HFF-Myc (cell line): ENCODE measurements around the gene CFAP45.
"Not testable (repeated sequence)": the region's sequence is repeated elsewhere in the genome, so short reads cannot be mapped to it uniquely, and the experiment has no call there.

Source experiments
- DNase-seq: peaks from one replicate; pipeline ENCODE4 v3.0.0-alpha.2; 2011; ENCODE audit warnings: low read depth; ENCODE audit errors: extremely low read depth
- H3K4me3 ChIP-seq: replicated peaks from 2 replicates; pipeline ENCODE4 v1.5.1; 2011; ENCODE audit warnings: low read depth, mild to moderate bottlenecking, control low read depth, low read length
- TF ChIP-seq, protein P1 (sequence below): IDR thresholded peaks from 2 replicates; pipeline ENCODE4 v1.5.1; 2012; ENCODE audit warnings: mild to moderate bottlenecking, low read depth, low read length, control low read depth; ENCODE audit errors: missing control alignments

The CFAP45 gene

DNA sequence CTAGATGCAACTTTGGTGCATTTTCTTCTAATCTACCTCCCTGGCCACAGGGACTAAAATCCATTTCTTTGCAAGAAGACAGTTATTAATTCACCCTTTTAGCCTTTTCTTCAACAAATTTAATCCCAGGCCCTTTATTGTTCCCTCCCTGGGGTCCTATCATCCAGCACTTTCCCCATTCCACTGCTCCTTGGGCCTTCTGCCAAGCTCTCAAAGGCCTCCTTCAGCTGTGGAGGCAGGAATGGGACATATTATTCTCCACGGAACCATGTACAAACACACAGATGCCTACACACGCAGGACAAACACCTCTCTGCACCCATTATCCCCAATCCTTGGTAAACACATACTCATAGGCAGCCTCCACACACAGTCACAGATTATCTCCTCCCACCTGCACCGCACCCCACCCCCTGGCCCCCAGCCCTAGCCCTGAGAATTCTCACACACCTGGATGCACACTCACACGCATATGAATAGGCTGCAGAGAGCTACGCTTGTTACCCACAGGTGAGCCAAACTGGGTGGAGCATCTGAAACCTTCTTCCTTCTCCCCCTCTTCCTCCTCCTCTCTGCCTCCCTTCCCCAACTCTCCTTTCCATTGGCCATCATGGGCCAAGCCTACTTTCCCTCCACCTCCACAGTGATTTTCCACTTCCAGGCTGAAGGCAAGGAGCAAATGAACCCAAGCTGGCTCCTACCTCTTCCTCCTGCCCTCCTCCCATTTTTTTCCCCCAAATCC is 13.7 kb upstream of the CFAP45 start:
- TF ChIP-seq, protein P1, sequence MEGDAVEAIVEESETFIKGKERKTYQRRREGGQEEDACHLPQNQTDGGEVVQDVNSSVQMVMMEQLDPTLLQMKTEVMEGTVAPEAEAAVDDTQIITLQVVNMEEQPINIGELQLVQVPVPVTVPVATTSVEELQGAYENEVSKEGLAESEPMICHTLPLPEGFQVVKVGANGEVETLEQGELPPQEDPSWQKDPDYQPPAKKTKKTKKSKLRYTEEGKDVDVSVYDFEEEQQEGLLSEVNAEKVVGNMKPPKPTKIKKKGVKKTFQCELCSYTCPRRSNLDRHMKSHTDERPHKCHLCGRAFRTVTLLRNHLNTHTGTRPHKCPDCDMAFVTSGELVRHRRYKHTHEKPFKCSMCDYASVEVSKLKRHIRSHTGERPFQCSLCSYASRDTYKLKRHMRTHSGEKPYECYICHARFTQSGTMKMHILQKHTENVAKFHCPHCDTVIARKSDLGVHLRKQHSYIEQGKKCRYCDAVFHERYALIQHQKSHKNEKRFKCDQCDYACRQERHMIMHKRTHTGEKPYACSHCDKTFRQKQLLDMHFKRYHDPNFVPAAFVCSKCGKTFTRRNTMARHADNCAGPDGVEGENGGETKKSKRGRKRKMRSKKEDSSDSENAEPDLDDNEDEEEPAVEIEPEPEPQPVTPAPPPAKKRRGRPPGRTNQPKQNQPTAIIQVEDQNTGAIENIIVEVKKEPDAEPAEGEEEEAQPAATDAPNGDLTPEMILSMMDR, result no peak
- no peak overlapping the region for H3K4me3 ChIP-seq
- no peak for DNase-seq

DNA sequence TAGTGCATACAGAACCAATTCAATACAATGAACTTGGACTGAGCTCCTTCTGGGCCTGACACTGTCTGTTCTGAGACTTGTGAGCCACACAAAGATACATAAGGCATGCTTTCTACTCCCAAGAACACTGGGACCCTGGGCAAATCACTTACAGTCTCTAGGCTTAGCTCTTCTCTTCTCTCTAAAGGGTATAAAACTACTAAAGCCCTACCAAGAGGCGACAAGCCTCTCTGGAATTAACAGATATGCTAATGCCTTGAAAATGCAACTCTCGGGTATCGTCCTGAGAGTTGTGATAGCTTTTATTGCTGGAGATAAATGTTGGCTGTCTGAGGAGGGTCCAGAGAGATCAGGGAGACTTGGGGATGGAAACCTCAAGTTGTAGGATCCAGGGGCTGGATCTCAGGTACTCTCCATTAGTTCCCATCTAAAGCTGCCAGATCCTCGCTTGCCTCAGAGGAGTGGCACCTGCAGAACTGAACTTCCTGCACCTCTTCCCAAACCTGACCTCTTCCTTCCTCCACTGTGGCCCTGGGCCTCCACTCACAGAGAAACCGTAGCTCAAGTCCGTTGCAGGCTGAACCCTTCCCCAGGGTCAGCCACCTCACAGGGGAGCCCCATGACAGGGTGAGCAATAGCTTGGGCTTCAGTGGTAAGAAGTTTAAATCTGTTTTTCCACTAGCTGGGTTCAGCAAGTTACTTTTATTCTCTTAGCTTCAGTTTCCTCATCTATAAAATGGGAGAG is 11.5 kb upstream of the CFAP45 start:
- no peak overlapping the region for H3K4me3 ChIP-seq
- TF ChIP-seq, protein P1, result no peak
- no peak for DNase-seq

DNA sequence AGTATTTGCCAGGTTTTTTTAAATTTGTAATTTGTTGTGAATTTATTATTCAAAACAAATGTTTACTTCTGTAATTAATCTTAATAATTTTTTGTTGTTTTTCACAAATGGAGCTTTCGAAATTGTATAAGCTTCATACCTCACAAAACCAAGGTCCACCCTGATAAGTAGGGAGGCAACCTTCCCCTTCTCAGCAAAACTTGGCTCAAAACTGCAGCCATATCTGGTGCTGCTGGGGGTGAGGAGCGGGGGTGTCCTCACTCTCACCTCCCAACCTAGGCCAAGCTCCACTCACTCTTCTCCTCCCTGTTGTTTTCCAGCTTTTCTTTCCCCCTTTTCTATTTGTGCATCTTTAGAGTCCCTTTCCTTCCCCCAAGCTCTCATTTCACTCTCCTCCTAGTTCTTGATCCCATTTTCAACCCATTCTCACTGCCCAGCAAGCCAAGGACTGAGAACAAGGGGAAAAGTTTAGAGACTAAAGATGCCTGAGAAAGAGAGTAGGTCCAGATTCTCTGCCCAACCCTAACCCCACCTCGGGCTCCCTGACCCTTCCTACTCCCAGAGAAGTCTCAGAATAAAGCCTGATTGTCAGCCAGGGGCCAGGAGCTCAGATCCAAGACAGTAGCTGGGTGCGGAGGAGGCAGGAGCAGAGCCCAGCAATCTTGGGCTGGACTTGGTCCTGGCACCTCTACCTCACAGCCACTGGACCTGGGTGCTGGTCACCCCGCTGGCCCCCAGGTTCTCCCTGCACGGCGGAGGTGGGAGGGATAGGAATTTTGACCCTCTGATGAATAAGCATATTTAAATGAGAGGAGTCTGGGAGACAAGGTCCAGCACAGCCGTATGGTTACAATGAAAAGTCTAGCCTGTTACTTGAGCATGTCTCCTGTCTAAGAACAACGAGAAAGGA is 8.3 kb upstream of the CFAP45 start:
- no peak overlapping the region for H3K4me3 ChIP-seq
- TF ChIP-seq, protein P1, result no peak
- DNase-seq, result no peak

DNA sequence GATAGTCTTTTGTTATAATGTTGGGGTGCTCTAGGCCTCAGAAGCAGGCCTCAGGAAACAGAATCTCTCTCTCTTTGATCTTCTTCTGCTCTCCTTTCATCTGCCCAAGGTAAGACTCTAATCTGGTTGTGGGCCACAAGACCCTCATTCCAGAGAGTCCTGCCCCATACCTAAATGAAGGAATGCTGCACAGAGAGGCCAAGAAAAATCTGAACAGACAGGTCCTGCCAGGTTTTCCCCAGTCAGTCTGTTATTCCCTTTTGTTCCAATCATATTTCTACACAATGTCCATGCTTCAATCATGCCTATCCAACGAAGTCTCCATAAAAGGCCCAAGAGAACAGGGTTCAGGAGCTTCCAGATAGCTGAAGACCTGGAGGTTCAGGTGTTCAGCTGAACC is 7.0 kb upstream of the CFAP45 start:
- TF ChIP-seq, protein P1, result no peak
- DNase-seq, result no peak

DNA sequence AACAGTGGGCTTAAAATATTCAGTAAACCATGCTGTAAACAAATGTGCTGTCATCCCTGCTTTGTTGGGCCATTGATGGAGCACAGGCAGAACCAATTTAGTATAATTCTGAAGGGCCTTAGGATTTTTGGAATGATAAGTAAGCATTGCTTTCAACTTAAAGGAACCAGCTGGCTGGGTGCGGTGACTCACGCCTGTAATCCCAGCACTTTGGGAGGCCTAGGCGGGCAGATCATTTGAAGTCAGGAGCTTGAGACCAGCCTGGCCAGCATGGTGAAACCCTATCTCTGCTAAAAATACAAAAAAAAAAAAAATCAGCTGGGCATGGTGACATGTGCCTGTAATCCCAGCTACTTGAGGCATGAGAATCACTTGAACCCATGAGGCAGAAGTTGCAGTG is 4.1 kb upstream of the CFAP45 start:
- not testable (repeated sequence) for H3K4me3 ChIP-seq, DNase-seq

More for the DNA sequence above, 7.0 kb upstream of the CFAP45 start:
- H3K4me3 ChIP-seq, result no peak overlapping the region

DNA sequence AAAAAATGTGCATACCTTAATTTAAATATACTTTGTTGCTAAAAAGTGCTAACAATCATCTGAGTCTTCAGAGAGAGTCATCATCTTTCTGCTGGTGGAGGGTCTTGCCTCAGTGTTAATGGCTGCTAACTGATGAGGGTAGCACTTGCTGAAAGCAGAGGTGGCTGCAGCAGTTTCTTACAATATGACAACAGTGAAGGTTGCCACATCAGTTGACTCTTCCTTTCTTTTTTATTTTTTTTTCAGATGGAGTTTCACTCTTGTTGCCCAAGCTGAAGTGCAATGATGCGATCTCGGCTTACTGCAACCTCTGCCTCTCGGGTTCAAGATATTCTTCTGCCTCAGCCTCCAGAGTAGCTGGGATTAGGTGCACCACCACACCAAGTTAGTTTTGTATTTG is 2.6 kb upstream of the CFAP45 start:
- DNase-seq, result no peak
- no peak overlapping the region for H3K4me3 ChIP-seq
- TF ChIP-seq, protein P1, result no peak
